Right cardiac atrium (tissue), 5 donors: ENCODE data around the gene BEGAIN. TPM values are rescaled to one million over a fixed set of nuclear protein-coding genes. Genes with fewer than 3 reads are reported as not detected.

ENCODE experiments used
- ATAC-seq, 2 donors: fragments of 200-7000 bp; cut with Tn5 transposase; one replicate each; pipeline versions ENCODE4 v1.8.0 to v1.9.1; 2020; ENCODE audit warnings: moderate library complexity in 2 of 2, mild to moderate bottlenecking in 1 of 2
- DNase-seq, 3 donors: peaks; one replicate each; pipeline ENCODE4 v3.0.0-alpha.2; 2020
- H3K27ac ChIP-seq: one replicate; pipeline ENCODE4 v1.5.1; 2013; ENCODE audit warnings: mild to moderate bottlenecking, low read length, control low read depth, moderate library complexity
- H3K27me3 ChIP-seq: one replicate; pipeline ENCODE4 v1.6.1; 2013; ENCODE audit not compliant: control insufficient read depth, insufficient read depth
- H3K4me1 ChIP-seq: one replicate; pipeline ENCODE4 v1.6.1; 2013; ENCODE audit warnings: low read length; ENCODE audit not compliant: control insufficient read depth, insufficient read depth
- H3K4me3 ChIP-seq: one replicate; pipeline ENCODE4 v1.5.1; 2013; ENCODE audit warnings: low read length, control low read depth
- H3K9me3 ChIP-seq: one replicate; pipeline ENCODE4 v1.6.1; 2013; ENCODE audit warnings: low read length; ENCODE audit not compliant: control insufficient read depth
- WGBS: extraction: QIAGEN DNeasy Blood & Tissue Kit; methylation state at CpG from one replicate; pipeline ENCODE4 v1.1.7; 2013; 5-methylcytosine and 5-hydroxymethylcytosine counted together
- intact Hi-C, 4 donors: fragments of 100-400 bp; cut with DNase I; formaldehyde crosslinking; loops; one replicate each; pipeline versions ENCODE4 v1.11.0 to v1.14.0; 2022 to 2023
- polyA plus RNA-seq: library from polyadenylated mRNA; stranded (reverse); fragments of 200-250 nt; gene quantifications from one replicate; pipeline ENCODE4 v1.2.3, GENCODE V29; 2013
- total RNA-seq, 4 donors: library from RNA; stranded (reverse); fragmentation: NEBNext Ultra II Directional; extraction: Animal tissue kit (Norgen Biotek cat#: 25700); gene quantifications; one replicate each; pipeline ENCODE4 v1.2.1, GENCODE V29; 2021
- donor health status: healthy with polysubstance abuse.
- donor health status: DM: no; HTN: yes; CAD: no.
- donor health status: DM: no; HTN: no; CAD: no.
- donor health status: DM: no; HTN: yes; CAD: no; lungs with severe emphysema.
- donor health status: DM: yes; HTN: yes; CAD: no.

The BEGAIN gene
- total and polyA plus RNA-seq, 5 donors: 1.4 to 2.7 (median 1.6) TPM

- no peak overlapping the region for H3K27ac ChIP-seq
- H3K27me3 ChIP-seq: no peaks in the 10 kb centered on the region
- ATAC-seq (no peak), DNase-seq (no peak)
- WGBS: 87% methylated on average over 16 of the region's 16 CpGs
- intact Hi-C loops: no loop called here
- no peaks in the 10 kb centered on the region for H3K9me3 ChIP-seq
- no peak overlapping the region for H3K4me3 ChIP-seq
- no peaks in the 10 kb centered on the region for H3K4me1 ChIP-seq
Measured at GRCh38 chr14:100571837-100572236, 15.4 kb downstream of the BEGAIN start.

DNA sequence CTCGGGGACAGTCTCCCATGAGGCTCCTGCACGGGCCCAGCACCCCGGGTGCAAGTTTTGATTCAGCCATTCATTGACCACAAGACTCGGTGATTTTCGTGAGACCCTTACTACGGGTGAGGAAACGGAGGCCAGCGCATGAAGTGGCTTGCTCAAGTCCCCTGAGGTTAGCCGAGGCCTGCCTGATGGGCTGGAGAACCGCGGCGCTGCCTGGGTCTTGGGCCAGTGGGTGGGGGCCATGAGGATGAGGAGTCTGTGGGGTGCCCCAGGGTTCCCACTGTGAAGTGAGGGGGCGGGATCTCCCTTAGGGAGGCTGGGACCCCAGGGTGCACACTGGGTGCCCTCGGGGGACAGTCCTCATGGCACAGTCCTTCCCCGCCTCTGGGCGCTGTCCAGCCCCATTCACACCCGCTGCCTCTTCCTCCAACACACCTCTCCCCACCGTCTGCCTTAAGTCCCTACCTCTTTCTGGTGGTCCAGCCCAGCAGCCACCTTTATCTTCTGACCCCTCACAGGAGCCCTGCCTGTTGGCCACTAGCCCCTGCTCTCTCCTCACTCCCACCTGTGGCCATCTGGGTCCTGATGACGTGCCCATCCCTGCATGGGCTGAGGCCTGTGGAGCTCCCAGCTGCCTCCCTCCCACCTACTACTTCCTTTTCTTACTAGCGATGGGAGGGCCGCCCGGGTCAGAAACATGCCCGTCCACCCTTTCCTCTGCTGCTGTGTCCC is 16.3 kb downstream of the BEGAIN start:
- no peak overlapping the region for H3K27ac ChIP-seq
- DNase-seq (peak in 1 of 3 donors; percentile 20), ATAC-seq (no peak)
- H3K4me3 ChIP-seq: no peak overlapping the region
- 80% methylated on average over 23 of the region's 23 CpGs for WGBS
- intact Hi-C loops: no loop called here
- no peaks in the 10 kb centered on the region for H3K27me3 ChIP-seq
- no peaks in the 10 kb centered on the region for H3K4me1 ChIP-seq
- no peaks in the 10 kb centered on the region for H3K9me3 ChIP-seq

DNA sequence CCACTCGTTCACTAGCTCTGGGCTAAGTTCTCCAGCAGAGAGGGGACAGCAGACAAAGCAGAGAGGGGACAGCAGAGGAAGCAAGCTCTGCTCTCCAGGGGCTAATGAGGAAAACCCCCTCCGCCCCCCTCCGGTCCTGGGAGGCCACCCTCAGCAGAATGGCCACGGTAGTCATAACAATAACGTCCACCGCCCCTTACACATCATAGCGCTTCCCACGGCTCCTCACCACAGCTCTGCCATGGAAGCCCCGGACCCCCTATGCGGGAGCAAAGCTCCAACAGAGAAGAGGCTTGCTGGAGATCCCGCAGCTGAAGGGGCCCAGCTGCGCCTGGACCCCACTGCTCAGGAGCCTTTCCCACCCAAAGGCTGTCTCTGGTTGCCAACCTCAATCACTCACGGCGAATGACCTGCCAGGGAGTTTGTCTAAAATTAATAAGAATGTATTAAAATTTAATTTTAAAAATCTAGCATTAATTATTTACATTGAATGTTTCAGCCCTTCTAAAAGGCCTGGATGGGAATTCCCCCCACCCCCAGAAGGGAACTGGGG is 17.4 kb downstream of the BEGAIN start:
- H3K27me3 ChIP-seq: no peaks in the 10 kb centered on the region
- H3K4me1 ChIP-seq: no peaks in the 10 kb centered on the region
- H3K9me3 ChIP-seq: no peaks in the 10 kb centered on the region
- ATAC-seq (no peak), DNase-seq (no peak)
- 30% methylated on average over 14 of the region's 14 CpGs for WGBS
- intact Hi-C loops: no loop called here
- H3K4me3 ChIP-seq: no peak overlapping the region
- H3K27ac ChIP-seq: no peak overlapping the region

DNA sequence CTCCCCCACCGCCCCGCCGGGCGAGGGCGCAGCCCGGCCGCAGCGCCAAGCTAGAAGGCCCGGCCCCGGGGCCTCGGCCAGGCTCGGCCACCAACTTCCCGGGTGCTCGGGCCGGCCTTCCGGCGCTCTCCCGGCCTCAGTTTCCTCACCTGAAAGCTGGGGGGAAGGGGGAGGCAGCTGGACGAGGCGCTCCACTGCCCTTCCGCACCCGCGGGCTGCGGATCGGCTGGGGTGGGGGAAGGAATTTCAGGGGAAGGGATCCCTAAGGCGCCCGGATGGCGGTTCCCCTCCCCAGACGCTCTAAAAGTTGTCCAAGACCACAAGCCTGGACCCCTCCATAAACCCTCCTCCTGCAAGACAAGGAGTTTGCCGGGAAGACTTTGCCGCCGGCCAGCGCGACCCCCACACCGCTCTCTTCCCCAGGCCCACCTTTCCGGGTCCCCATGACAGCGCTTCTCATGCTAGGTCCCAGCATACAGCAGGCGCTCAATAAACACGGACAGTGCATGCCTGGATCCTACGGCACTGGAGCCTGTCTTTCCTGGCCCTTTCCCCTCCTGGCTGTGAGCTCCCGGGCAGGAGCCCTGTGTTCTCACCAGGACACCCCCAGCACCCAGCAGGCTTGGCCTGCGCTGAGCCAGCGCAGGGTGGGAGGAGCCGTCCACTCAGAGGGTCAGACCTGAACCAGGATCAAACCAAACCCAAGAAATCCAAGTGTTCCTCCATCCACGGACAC is 18.1 kb downstream of the BEGAIN start:
- peak in 1 of 3 donors; percentile 51 for DNase-seq
- WGBS: 6% methylated on average over 45 of the region's 45 CpGs
- Histone ChIP-seq H3K4me1 (no peaks in the 10 kb centered on the region), H3K9me3 (no peaks in the 10 kb centered on the region), H3K27me3 (no peaks in the 10 kb centered on the region), H3K4me3 (peak overlapping the region; percentile 59), H3K27ac (no peak overlapping the region)
- intact Hi-C loops: no loop called here
- ATAC-seq: peak; percentile 15 to 26

GRCh38 chr14:100568164-100568997 is 18.8 kb downstream of the BEGAIN start:
- no peaks in the 10 kb centered on the region for H3K27me3 ChIP-seq
- H3K4me1 ChIP-seq: no peaks in the 10 kb centered on the region
- peak overlapping the region; percentile 59 for H3K4me3 ChIP-seq
- 1% methylated on average over 100 of the region's 100 CpGs for WGBS
- ATAC-seq (no peak), DNase-seq (no peak)
- H3K27ac ChIP-seq: no peak overlapping the region
- intact Hi-C loops: no loop called here
- H3K9me3 ChIP-seq: no peaks in the 10 kb centered on the region

GRCh38 chr14:100567877-100568163 is 19.4 kb downstream of the BEGAIN start:
- ATAC-seq (no peak), DNase-seq (no peak)
- Histone ChIP-seq H3K4me1 (no peaks in the 10 kb centered on the region), H3K4me3 (peak overlapping the region; percentile 59), H3K9me3 (no peaks in the 10 kb centered on the region), H3K27ac (no peak overlapping the region), H3K27me3 (no peaks in the 10 kb centered on the region)
- WGBS: 1% methylated on average over 41 of the region's 42 CpGs
- intact Hi-C loops: no loop called here

GRCh38 chr14:100567009-100567876 is 20.0 kb downstream of the BEGAIN start:
- H3K27ac ChIP-seq: no peak overlapping the region
- H3K4me1 ChIP-seq: no peaks in the 10 kb centered on the region
- intact Hi-C loops: no loop called here
- DNase-seq (peak in 1 of 3 donors; percentile 77), ATAC-seq (peak; percentile 23 to 49)
- peak overlapping the region; percentile 59 for H3K4me3 ChIP-seq
- WGBS: 4% methylated on average over 70 of the region's 70 CpGs
- H3K9me3 ChIP-seq: no peaks in the 10 kb centered on the region
- no peaks in the 10 kb centered on the region for H3K27me3 ChIP-seq

GRCh38 chr14:100566586-100566985 is 20.6 kb downstream of the BEGAIN start:
- DNase-seq: no peak

DNA sequence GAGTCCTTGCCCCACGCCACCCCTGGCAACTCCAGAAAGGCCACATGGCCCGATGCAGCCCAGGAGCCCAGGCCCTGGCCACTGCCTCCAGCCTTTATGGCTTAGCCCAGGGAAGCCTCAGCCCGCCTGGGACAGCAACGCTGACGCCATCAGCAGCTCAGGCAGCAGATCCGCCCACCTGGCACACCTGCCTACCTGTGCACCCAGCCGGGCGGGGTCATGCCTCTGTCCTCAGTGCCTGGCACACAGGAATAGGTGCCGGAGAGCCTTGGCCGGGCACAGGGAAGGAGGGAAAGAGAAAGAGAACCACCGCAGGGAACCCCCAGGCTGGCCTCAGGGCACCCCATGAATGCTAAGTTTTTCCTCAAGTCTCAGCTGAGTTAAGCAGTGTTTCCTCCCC is 21.1 kb downstream of the BEGAIN start:
- 95% methylated on average over 11 of the region's 11 CpGs for WGBS
- Histone ChIP-seq H3K9me3 (no peaks in the 10 kb centered on the region), H3K4me1 (no peaks in the 10 kb centered on the region), H3K27me3 (no peaks in the 10 kb centered on the region), H3K4me3 (no peak overlapping the region), H3K27ac (no peak overlapping the region)
- DNase-seq (no peak), ATAC-seq (no peak)
- intact Hi-C loops: no loop called here

More at GRCh38 chr14:100566586-100566985, 20.6 kb downstream of the BEGAIN start:
- no peak overlapping the region for H3K27ac ChIP-seq
- H3K27me3 ChIP-seq: no peaks in the 10 kb centered on the region
- intact Hi-C loops: no loop called here
- no peaks in the 10 kb centered on the region for H3K9me3 ChIP-seq
- no peak for ATAC-seq
- 83% methylated on average over 4 of the region's 4 CpGs for WGBS
- no peak overlapping the region for H3K4me3 ChIP-seq
- no peaks in the 10 kb centered on the region for H3K4me1 ChIP-seq

GRCh38 chr14:100565650-100566049 is 21.6 kb downstream of the BEGAIN start:
- intact Hi-C loops: no loop called here
- Histone ChIP-seq H3K27ac (no peak overlapping the region), H3K27me3 (no peaks in the 10 kb centered on the region)

More at GRCh38 chr14:100565650-100566049, 21.6 kb downstream of the BEGAIN start:
- ATAC-seq (no peak), DNase-seq (no peak)
- H3K4me3 ChIP-seq: no peak overlapping the region
- H3K4me1 ChIP-seq: no peaks in the 10 kb centered on the region
- 85% methylated on average over 3 of the region's 3 CpGs for WGBS
- no peaks in the 10 kb centered on the region for H3K9me3 ChIP-seq
